WTC11 (cell line): ENCODE measurements around the gene RBBP4. TPM values are rescaled to one million over a fixed set of nuclear protein-coding genes. Genes with fewer than 3 reads are reported as not detected.

ENCODE experiments used
- ELF4 ChIP-seq: sonication (generic); formaldehyde crosslinking; IDR thresholded peaks from 2 replicates; pipeline ENCODE4 v1.8.1; 2022; ENCODE audit warnings: low read depth, mild to moderate bottlenecking, moderate library complexity, missing genetic modification reagents
- EMX1 ChIP-seq: fragments of 250-450 bp; sonication (Bioruptor Pico); IDR thresholded peaks from 2 replicates; pipeline ENCODE4 v1.8.0; 2021; ENCODE audit warnings: mild to moderate bottlenecking
- ESRRA ChIP-seq: sonication (generic); formaldehyde crosslinking; IDR thresholded peaks from 2 replicates; pipeline ENCODE4 v1.8.1; 2022; ENCODE audit warnings: mild to moderate bottlenecking, missing genetic modification reagents, borderline replicate concordance
- FOXJ3 ChIP-seq: sonication (generic); formaldehyde crosslinking; IDR thresholded peaks from 2 replicates; pipeline ENCODE4 v1.9.0; 2021; ENCODE audit warnings: missing genetic modification reagents, mild to moderate bottlenecking, borderline replicate concordance
- GABPB1 ChIP-seq: sonication (generic); formaldehyde crosslinking; IDR thresholded peaks from 2 replicates; pipeline ENCODE4 v1.8.1; 2023; ENCODE audit warnings: mild to moderate bottlenecking, missing genetic modification reagents
- GRHL2 ChIP-seq: fragments of 250-450 bp; sonication (Bioruptor Pico); IDR thresholded peaks from 2 replicates; pipeline ENCODE4 v1.8.0; 2022; ENCODE audit warnings: mild to moderate bottlenecking, moderate library complexity; ENCODE audit not compliant: insufficient replicate concordance, severe bottlenecking
- HMGA2 ChIP-seq: fragments of 250-450 bp; sonication (Bioruptor Pico); IDR thresholded peaks from 2 replicates; pipeline ENCODE4 v1.4.0; 2021; ENCODE audit warnings: mild to moderate bottlenecking, moderate library complexity
- NFYB ChIP-seq: sonication (generic); formaldehyde crosslinking; conservative IDR thresholded peaks from 2 replicates; pipeline ENCODE4 v1.8.0; 2022; ENCODE audit warnings: low read depth, missing genetic modification reagents
- NR2C2 ChIP-seq: sonication (generic); formaldehyde crosslinking; IDR thresholded peaks from 2 replicates; pipeline ENCODE4 v1.8.0; 2022; ENCODE audit warnings: mild to moderate bottlenecking, missing genetic modification reagents
- NR3C1 ChIP-seq: sonication (generic); formaldehyde crosslinking; conservative IDR thresholded peaks from 2 replicates; pipeline ENCODE4 v1.8.1; 2023; ENCODE audit warnings: low read depth, mild to moderate bottlenecking, missing genetic modification reagents
- RELA ChIP-seq: sonication (generic); formaldehyde crosslinking; IDR thresholded peaks from 2 replicates; pipeline ENCODE4 v1.8.1; 2022; ENCODE audit warnings: missing genetic modification reagents, mild to moderate bottlenecking, borderline replicate concordance
- RORB ChIP-seq: fragments of 250-450 bp; sonication (Bioruptor Pico); IDR thresholded peaks from 2 replicates; pipeline ENCODE4 v1.9.0; 2021; ENCODE audit warnings: mild to moderate bottlenecking
- SMAD3 ChIP-seq: sonication (generic); formaldehyde crosslinking; IDR thresholded peaks from 2 replicates; pipeline ENCODE4 v1.8.0; 2022; ENCODE audit warnings: missing genetic modification reagents, mild to moderate bottlenecking, borderline replicate concordance
- SMAD4 ChIP-seq: sonication (generic); formaldehyde crosslinking; IDR thresholded peaks from 2 replicates; pipeline ENCODE4 v1.8.0; 2022; ENCODE audit warnings: mild to moderate bottlenecking, missing genetic modification reagents
- SP1 ChIP-seq: sonication (generic); formaldehyde crosslinking; conservative IDR thresholded peaks from 2 replicates; pipeline ENCODE4 v1.8.1; 2022; ENCODE audit warnings: missing genetic modification reagents
- TEAD4 ChIP-seq: sonication (generic); formaldehyde crosslinking; IDR thresholded peaks from 2 replicates; pipeline ENCODE4 v1.8.0; 2022; ENCODE audit warnings: mild to moderate bottlenecking, missing genetic modification reagents
- TP53 ChIP-seq: sonication (generic); formaldehyde crosslinking; IDR thresholded peaks from 2 replicates; pipeline ENCODE4 v1.8.1; 2023; ENCODE audit warnings: mild to moderate bottlenecking, missing genetic modification reagents
- ZBTB21 ChIP-seq: sonication (generic); formaldehyde crosslinking; IDR thresholded peaks from 2 replicates; pipeline ENCODE4 v1.8.1; 2023; ENCODE audit warnings: mild to moderate bottlenecking, missing genetic modification reagents, borderline replicate concordance
- ZNF317 ChIP-seq: sonication (generic); formaldehyde crosslinking; IDR thresholded peaks from 2 replicates; pipeline ENCODE4 v1.8.1; 2023; ENCODE audit warnings: low read depth, mild to moderate bottlenecking, moderate library complexity, missing genetic modification reagents, borderline replicate concordance
- total RNA-seq: library from RNA; stranded (reverse); gene quantifications from 3 replicates; pipeline ENCODE4 v1.2.3, GENCODE V29; 2021
- TF ChIP-seq, protein P1 (sequence below): sonication (generic); formaldehyde crosslinking; conservative IDR thresholded peaks from 2 replicates; pipeline ENCODE4 v1.8.1; 2023; ENCODE audit warnings: mild to moderate bottlenecking, low read depth, missing genetic modification reagents, moderate library complexity
- TF ChIP-seq, protein P2 (sequence below): fragments of 250-450 bp; sonication (Bioruptor Pico); IDR thresholded peaks from 2 replicates; pipeline ENCODE4 v1.9.0; 2021; ENCODE audit warnings: mild to moderate bottlenecking
- TF ChIP-seq, protein P3 (sequence below): sonication (generic); formaldehyde crosslinking; IDR thresholded peaks from 2 replicates; pipeline ENCODE4 v1.8.0; 2023; ENCODE audit warnings: mild to moderate bottlenecking, missing genetic modification reagents
- TF ChIP-seq, protein P4 (sequence below): sonication (generic); formaldehyde crosslinking; IDR thresholded peaks from 2 replicates; pipeline ENCODE4 v1.8.1; 2023; ENCODE audit warnings: mild to moderate bottlenecking, moderate library complexity, missing genetic modification reagents
- TF ChIP-seq, protein P5 (sequence below): fragments of 250-450 bp; sonication (Bioruptor Pico); IDR thresholded peaks from 2 replicates; pipeline ENCODE4 v2.1.2; 2022; ENCODE audit warnings: mild to moderate bottlenecking, moderate library complexity
- TF ChIP-seq, protein P6 (sequence below): sonication (generic); formaldehyde crosslinking; IDR thresholded peaks from 2 replicates; pipeline ENCODE4 v1.8.0; 2022; ENCODE audit warnings: mild to moderate bottlenecking, missing genetic modification reagents
- TF ChIP-seq, protein P7 (sequence below): sonication (generic); formaldehyde crosslinking; IDR thresholded peaks from 2 replicates; pipeline ENCODE4 v1.8.1; 2023; ENCODE audit warnings: mild to moderate bottlenecking, missing genetic modification reagents
- TF ChIP-seq, protein P8 (sequence below): fragments of 250-450 bp; sonication (Bioruptor Pico); IDR thresholded peaks from 2 replicates; pipeline ENCODE4 v1.9.0; 2021; ENCODE audit warnings: moderate library complexity, mild to moderate bottlenecking, inconsistent platforms, borderline replicate concordance

RBBP4 gene
- total RNA-seq, 1 experiment from 2014 or later: 331 TPM

DNA sequence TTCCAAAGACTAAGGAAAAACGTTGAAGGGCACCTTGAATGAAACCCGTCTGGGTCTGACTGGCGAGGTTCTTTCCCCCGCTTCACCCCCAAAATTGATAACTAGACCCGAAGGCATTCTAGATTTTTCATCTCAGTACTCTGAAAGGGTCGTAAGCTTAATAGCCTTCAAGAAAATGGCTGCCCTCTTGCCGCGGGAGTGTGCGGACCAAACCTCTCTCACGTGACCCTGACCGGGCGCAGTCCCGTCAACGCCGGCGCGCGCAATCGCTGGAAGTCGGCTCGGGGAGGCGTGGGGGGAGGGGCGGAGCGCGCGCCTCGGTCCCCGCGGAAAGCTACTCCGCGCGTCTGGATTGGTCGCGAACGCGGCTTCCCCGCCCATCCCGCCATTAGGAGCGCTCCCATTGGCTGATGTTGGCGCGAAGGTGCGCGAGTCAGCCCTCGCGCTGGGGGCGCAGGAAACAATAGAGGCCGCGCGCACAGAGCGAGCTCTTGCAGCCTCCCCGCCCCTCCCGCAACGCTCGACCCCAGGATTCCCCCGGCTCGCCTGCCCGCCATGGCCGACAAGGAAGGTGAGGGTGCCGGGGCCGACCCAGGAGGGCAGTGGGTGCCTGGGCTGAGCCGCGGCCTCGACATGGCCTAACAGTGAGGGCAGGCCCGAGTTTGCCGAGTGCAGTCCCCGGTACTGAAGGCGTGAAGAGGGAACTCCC lies at the start of gene RBBP4 (continued):
- TF ChIP-seq, protein P1, sequence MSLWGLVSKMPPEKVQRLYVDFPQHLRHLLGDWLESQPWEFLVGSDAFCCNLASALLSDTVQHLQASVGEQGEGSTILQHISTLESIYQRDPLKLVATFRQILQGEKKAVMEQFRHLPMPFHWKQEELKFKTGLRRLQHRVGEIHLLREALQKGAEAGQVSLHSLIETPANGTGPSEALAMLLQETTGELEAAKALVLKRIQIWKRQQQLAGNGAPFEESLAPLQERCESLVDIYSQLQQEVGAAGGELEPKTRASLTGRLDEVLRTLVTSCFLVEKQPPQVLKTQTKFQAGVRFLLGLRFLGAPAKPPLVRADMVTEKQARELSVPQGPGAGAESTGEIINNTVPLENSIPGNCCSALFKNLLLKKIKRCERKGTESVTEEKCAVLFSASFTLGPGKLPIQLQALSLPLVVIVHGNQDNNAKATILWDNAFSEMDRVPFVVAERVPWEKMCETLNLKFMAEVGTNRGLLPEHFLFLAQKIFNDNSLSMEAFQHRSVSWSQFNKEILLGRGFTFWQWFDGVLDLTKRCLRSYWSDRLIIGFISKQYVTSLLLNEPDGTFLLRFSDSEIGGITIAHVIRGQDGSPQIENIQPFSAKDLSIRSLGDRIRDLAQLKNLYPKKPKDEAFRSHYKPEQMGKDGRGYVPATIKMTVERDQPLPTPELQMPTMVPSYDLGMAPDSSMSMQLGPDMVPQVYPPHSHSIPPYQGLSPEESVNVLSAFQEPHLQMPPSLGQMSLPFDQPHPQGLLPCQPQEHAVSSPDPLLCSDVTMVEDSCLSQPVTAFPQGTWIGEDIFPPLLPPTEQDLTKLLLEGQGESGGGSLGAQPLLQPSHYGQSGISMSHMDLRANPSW (CRISPR knock-in tag): no peak
- TF ChIP-seq NR2C2 (CRISPR knock-in tag) (peak; percentile 6; the same call in 1 of the 2 replicates), FOXJ3 (CRISPR knock-in tag) (no peak), TP53 (no peak; the same call in 1 of the 2 replicates), NR3C1 (CRISPR knock-in tag) (no peak), ESRRA (CRISPR knock-in tag) (no peak; the same call in none of the 2 replicates), HMGA2 (CRISPR knock-in tag) (no peak), RORB (CRISPR knock-in tag) (no peak), TEAD4 (no peak; the same call in 1 of the 2 replicates), SMAD3 (CRISPR knock-in tag) (no peak), GRHL2 (CRISPR knock-in tag) (no peak), SMAD4 (CRISPR knock-in tag) (0 out of 2 replicates have a peak, but pooled peaks have one; percentile 70), EMX1 (CRISPR knock-in tag) (no peak), ELF4 (CRISPR knock-in tag) (no peak), RELA (CRISPR knock-in tag) (no peak), NFYB (peak; percentile 90), ZBTB21 (CRISPR knock-in tag) (no peak), ZNF317 (CRISPR knock-in tag) (no peak), SP1 (peak; percentile 80), GABPB1 (CRISPR knock-in tag) (peak; percentile 27)
- TF ChIP-seq, protein P2, sequence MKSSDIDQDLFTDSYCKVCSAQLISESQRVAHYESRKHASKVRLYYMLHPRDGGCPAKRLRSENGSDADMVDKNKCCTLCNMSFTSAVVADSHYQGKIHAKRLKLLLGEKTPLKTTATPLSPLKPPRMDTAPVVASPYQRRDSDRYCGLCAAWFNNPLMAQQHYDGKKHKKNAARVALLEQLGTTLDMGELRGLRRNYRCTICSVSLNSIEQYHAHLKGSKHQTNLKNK (CRISPR knock-in tag): no peak
- TF ChIP-seq, protein P3, sequence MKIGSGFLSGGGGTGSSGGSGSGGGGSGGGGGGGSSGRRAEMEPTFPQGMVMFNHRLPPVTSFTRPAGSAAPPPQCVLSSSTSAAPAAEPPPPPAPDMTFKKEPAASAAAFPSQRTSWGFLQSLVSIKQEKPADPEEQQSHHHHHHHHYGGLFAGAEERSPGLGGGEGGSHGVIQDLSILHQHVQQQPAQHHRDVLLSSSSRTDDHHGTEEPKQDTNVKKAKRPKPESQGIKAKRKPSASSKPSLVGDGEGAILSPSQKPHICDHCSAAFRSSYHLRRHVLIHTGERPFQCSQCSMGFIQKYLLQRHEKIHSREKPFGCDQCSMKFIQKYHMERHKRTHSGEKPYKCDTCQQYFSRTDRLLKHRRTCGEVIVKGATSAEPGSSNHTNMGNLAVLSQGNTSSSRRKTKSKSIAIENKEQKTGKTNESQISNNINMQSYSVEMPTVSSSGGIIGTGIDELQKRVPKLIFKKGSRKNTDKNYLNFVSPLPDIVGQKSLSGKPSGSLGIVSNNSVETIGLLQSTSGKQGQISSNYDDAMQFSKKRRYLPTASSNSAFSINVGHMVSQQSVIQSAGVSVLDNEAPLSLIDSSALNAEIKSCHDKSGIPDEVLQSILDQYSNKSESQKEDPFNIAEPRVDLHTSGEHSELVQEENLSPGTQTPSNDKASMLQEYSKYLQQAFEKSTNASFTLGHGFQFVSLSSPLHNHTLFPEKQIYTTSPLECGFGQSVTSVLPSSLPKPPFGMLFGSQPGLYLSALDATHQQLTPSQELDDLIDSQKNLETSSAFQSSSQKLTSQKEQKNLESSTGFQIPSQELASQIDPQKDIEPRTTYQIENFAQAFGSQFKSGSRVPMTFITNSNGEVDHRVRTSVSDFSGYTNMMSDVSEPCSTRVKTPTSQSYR (CRISPR knock-in tag): peak; percentile 98
- TF ChIP-seq, protein P4, sequence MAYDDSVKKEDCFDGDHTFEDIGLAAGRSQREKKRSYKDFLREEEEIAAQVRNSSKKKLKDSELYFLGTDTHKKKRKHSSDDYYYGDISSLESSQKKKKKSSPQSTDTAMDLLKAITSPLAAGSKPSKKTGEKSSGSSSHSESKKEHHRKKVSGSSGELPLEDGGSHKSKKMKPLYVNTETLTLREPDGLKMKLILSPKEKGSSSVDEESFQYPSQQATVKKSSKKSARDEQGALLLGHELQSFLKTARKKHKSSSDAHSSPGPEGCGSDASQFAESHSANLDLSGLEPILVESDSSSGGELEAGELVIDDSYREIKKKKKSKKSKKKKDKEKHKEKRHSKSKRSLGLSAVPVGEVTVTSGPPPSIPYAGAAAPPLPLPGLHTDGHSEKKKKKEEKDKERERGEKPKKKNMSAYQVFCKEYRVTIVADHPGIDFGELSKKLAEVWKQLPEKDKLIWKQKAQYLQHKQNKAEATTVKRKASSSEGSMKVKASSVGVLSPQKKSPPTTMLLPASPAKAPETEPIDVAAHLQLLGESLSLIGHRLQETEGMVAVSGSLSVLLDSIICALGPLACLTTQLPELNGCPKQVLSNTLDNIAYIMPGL (CRISPR knock-in tag): peak; percentile 78; the same call in 1 of the 2 replicates
- TF ChIP-seq, protein P5, sequence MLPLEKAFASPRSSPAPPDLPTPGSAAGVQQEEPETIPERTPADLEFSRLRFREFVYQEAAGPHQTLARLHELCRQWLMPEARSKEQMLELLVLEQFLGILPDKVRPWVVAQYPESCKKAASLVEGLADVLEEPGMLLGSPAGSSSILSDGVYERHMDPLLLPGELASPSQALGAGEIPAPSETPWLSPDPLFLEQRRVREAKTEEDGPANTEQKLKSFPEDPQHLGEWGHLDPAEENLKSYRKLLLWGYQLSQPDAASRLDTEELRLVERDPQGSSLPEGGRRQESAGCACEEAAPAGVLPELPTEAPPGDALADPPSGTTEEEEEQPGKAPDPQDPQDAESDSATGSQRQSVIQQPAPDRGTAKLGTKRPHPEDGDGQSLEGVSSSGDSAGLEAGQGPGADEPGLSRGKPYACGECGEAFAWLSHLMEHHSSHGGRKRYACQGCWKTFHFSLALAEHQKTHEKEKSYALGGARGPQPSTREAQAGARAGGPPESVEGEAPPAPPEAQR (CRISPR knock-in tag): no peak
- TF ChIP-seq, protein P6, sequence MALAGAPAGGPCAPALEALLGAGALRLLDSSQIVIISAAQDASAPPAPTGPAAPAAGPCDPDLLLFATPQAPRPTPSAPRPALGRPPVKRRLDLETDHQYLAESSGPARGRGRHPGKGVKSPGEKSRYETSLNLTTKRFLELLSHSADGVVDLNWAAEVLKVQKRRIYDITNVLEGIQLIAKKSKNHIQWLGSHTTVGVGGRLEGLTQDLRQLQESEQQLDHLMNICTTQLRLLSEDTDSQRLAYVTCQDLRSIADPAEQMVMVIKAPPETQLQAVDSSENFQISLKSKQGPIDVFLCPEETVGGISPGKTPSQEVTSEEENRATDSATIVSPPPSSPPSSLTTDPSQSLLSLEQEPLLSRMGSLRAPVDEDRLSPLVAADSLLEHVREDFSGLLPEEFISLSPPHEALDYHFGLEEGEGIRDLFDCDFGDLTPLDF (CRISPR knock-in tag): peak; percentile 93; the same call in 1 of the 2 replicates
- TF ChIP-seq, protein P7, sequence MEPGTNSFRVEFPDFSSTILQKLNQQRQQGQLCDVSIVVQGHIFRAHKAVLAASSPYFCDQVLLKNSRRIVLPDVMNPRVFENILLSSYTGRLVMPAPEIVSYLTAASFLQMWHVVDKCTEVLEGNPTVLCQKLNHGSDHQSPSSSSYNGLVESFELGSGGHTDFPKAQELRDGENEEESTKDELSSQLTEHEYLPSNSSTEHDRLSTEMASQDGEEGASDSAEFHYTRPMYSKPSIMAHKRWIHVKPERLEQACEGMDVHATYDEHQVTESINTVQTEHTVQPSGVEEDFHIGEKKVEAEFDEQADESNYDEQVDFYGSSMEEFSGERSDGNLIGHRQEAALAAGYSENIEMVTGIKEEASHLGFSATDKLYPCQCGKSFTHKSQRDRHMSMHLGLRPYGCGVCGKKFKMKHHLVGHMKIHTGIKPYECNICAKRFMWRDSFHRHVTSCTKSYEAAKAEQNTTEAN: peak; percentile 87
- TF ChIP-seq, protein P8, sequence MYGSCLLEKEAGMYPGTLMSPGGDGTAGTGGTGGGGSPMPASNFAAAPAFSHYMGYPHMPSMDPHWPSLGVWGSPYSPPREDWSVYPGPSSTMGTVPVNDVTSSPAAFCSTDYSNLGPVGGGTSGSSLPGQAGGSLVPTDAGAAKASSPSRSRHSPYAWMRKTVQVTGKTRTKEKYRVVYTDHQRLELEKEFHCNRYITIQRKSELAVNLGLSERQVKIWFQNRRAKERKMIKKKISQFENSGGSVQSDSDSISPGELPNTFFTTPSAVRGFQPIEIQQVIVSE (CRISPR knock-in tag): no peak
